ENCODE data around the gene DICER1.

Gene DICER1

DNA sequence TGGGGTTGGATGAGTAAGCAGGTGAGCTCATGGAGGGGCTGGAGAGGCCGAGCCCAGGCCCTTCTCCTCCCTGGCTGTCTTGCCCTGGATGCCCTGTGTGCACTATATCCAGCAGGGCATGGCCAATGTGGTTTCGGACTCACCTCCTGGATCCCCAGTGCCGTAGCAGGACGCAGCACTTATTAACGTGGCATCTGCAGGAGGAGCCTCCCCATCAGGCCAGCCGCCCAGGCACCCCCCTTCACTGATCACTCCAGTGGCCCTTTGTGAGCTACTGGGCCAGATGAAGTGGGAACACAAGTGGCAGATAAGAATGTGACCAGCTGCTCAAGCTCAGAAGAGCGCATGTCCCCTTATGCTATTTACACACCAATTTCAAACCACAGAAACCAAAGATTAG, 43.1 kb upstream of the DICER1 start:
- Histone ChIP-seq H3K9ac (ENCODE audit: low read depth, low read length, poor library complexity, severe bottlenecking) (no peak overlapping the region), H3K4me3 (ENCODE audit: low read length, poor library complexity, severe bottlenecking) (no peak overlapping the region), H4K20me1 (ENCODE audit: insufficient read depth, low read length, poor library complexity, severe bottlenecking) (no peaks in the 10 kb centered on the region), H3K27me3 (ENCODE audit: insufficient read depth, low read length, poor library complexity, severe bottlenecking) (no peaks in the 10 kb centered on the region), H3K36me3 (ENCODE audit: insufficient read depth, low read length) (no peaks in the 10 kb centered on the region), H3K79me2 (ENCODE audit: insufficient read depth, low read length) (no peaks in the 10 kb centered on the region), H3F3A (ENCODE audit: low read depth) (no peaks in the 10 kb centered on the region), H3K4me2 (ENCODE audit: low read depth, low read length, poor library complexity, severe bottlenecking) (no peak overlapping the region), H3K9me2 (replicated peaks; ENCODE audit: low read depth, low read length) (no peaks in the 10 kb centered on the region), H3K4me1 (ENCODE audit: insufficient read depth, low read length, poor library complexity, severe bottlenecking) (no peaks in the 10 kb centered on the region), H3K9me3 (ENCODE audit: insufficient read depth, low read depth, low read length) (no peaks in the 10 kb centered on the region), H2AFZ (ENCODE audit: low read length) (no peak overlapping the region)
- TF ChIP-seq, protein P1, sequence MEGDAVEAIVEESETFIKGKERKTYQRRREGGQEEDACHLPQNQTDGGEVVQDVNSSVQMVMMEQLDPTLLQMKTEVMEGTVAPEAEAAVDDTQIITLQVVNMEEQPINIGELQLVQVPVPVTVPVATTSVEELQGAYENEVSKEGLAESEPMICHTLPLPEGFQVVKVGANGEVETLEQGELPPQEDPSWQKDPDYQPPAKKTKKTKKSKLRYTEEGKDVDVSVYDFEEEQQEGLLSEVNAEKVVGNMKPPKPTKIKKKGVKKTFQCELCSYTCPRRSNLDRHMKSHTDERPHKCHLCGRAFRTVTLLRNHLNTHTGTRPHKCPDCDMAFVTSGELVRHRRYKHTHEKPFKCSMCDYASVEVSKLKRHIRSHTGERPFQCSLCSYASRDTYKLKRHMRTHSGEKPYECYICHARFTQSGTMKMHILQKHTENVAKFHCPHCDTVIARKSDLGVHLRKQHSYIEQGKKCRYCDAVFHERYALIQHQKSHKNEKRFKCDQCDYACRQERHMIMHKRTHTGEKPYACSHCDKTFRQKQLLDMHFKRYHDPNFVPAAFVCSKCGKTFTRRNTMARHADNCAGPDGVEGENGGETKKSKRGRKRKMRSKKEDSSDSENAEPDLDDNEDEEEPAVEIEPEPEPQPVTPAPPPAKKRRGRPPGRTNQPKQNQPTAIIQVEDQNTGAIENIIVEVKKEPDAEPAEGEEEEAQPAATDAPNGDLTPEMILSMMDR (conservative IDR thresholded peaks at IDR 0.05; ENCODE audit: low read length), result no peak
- TF ChIP-seq EZH2phosphoT487 (IDR thresholded peaks at IDR 0.05; ENCODE audit: borderline replicate concordance), result no peak

GRCh38 chr14:95199298-95199983, 42.1 kb upstream of the DICER1 start:
- no peaks in the 10 kb centered on the region for H3F3A ChIP-seq (ENCODE audit: low read depth)
- no peaks in the 10 kb centered on the region for H3K27me3 ChIP-seq (ENCODE audit: insufficient read depth, low read length, poor library complexity, severe bottlenecking)
- no peak for TF ChIP-seq EZH2phosphoT487 (IDR thresholded peaks at IDR 0.05; ENCODE audit: borderline replicate concordance)
- TF ChIP-seq, protein P1 (conservative IDR thresholded peaks at IDR 0.05; ENCODE audit: low read length), result no peak
- no peak overlapping the region for H2AFZ ChIP-seq (ENCODE audit: low read length)
- no peaks in the 10 kb centered on the region for H3K79me2 ChIP-seq (ENCODE audit: insufficient read depth, low read length)
- no peak overlapping the region for H3K9ac ChIP-seq (ENCODE audit: low read depth, low read length, poor library complexity, severe bottlenecking)
- H3K9me3 ChIP-seq (ENCODE audit: insufficient read depth, low read depth, low read length), result no peaks in the 10 kb centered on the region
- H3K9me2 ChIP-seq (replicated peaks; ENCODE audit: low read depth, low read length), result no peaks in the 10 kb centered on the region
- H3K36me3 ChIP-seq (ENCODE audit: insufficient read depth, low read length), result no peaks in the 10 kb centered on the region
- H3K4me3 ChIP-seq (ENCODE audit: low read length, poor library complexity, severe bottlenecking), result no peak overlapping the region
- no peaks in the 10 kb centered on the region for H3K4me1 ChIP-seq (ENCODE audit: insufficient read depth, low read length, poor library complexity, severe bottlenecking)
- no peak overlapping the region for H3K4me2 ChIP-seq (ENCODE audit: low read depth, low read length, poor library complexity, severe bottlenecking)
- H4K20me1 ChIP-seq (ENCODE audit: insufficient read depth, low read length, poor library complexity, severe bottlenecking), result no peaks in the 10 kb centered on the region

DNA sequence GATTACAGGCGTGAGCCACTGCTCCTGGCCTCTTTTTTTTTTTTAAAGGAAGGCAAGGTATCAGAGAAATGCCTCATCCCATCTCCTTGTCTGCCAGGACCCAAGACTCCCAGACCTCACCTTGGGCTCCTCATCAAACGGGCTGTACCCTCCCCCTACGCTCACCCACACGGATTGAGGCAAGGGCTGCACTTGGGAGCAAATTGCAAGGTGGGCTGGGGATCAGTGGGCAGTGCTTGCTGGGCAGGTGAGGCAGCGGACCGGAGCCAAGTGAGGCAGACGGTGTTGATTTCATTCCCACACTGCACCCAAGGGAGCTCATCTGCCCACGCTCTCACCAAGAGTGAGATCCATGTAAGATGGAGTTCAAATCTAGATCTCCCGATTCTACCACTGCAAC, 41.0 kb upstream of the DICER1 start:
- Histone ChIP-seq H3K4me1 (ENCODE audit: insufficient read depth, low read length, poor library complexity, severe bottlenecking) (no peaks in the 10 kb centered on the region), H3K9me3 (ENCODE audit: insufficient read depth, low read depth, low read length) (no peaks in the 10 kb centered on the region), H3F3A (ENCODE audit: low read depth) (no peaks in the 10 kb centered on the region), H3K79me2 (ENCODE audit: insufficient read depth, low read length) (no peaks in the 10 kb centered on the region), H3K27me3 (ENCODE audit: insufficient read depth, low read length, poor library complexity, severe bottlenecking) (no peaks in the 10 kb centered on the region), H3K36me3 (ENCODE audit: insufficient read depth, low read length) (no peaks in the 10 kb centered on the region), H3K4me2 (ENCODE audit: low read depth, low read length, poor library complexity, severe bottlenecking) (no peak overlapping the region), H3K9me2 (replicated peaks; ENCODE audit: low read depth, low read length) (no peaks in the 10 kb centered on the region), H3K9ac (ENCODE audit: low read depth, low read length, poor library complexity, severe bottlenecking) (no peak overlapping the region), H3K4me3 (ENCODE audit: low read length, poor library complexity, severe bottlenecking) (no peak overlapping the region), H2AFZ (ENCODE audit: low read length) (no peak overlapping the region), H4K20me1 (ENCODE audit: insufficient read depth, low read length, poor library complexity, severe bottlenecking) (no peaks in the 10 kb centered on the region)
- TF ChIP-seq, protein P1 (conservative IDR thresholded peaks at IDR 0.05; ENCODE audit: low read length), result no peak
- no peak for TF ChIP-seq EZH2phosphoT487 (IDR thresholded peaks at IDR 0.05; ENCODE audit: borderline replicate concordance)

All from Loucy (cell line).